NCI-H345 treated with DMSO at 0.1 percent for 48 hours (cell line): ENCODE measurements around the gene DNAAF2.
"Not testable (repeated sequence)": the region's sequence is repeated elsewhere in the genome, so short reads cannot be mapped to it uniquely, and the experiment has no call there.

Experiments
- DNase-seq: peaks from one replicate; lab custom pipeline; 2025; ENCODE audit not compliant: unreplicated experiment; lab: John Stamatoyannopoulos, UW

DNAAF2 gene

DNA sequence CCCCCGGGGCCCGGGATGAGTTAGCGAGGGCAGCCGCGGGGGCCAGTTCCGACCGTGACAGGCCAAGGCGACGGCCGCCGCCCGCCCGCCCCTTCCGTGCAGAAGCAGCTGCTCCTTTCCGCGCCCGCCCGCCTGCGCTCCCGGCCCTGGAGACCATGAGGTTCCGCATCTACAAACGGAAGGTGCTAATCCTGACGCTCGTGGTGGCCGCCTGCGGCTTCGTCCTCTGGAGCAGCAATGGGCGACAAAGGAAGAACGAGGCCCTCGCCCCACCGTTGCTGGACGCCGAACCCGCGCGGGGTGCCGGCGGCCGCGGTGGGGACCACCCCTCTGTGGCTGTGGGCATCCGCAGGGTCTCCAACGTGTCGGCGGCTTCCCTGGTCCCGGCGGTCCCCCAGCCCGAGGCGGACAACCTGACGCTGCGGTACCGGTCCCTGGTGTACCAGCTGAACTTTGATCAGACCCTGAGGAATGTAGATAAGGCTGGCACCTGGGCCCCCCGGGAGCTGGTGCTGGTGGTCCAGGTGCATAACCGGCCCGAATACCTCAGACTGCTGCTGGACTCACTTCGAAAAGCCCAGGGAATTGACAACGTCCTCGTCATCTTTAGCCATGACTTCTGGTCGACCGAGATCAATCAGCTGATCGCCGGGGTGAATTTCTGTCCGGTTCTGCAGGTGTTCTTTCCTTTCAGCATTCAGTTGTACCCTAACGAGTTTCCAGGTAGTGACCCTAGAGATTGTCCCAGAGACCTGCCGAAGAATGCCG, 13.7 kb downstream of the DNAAF2 start:
- peak; percentile 47 for DNase-seq

DNA sequence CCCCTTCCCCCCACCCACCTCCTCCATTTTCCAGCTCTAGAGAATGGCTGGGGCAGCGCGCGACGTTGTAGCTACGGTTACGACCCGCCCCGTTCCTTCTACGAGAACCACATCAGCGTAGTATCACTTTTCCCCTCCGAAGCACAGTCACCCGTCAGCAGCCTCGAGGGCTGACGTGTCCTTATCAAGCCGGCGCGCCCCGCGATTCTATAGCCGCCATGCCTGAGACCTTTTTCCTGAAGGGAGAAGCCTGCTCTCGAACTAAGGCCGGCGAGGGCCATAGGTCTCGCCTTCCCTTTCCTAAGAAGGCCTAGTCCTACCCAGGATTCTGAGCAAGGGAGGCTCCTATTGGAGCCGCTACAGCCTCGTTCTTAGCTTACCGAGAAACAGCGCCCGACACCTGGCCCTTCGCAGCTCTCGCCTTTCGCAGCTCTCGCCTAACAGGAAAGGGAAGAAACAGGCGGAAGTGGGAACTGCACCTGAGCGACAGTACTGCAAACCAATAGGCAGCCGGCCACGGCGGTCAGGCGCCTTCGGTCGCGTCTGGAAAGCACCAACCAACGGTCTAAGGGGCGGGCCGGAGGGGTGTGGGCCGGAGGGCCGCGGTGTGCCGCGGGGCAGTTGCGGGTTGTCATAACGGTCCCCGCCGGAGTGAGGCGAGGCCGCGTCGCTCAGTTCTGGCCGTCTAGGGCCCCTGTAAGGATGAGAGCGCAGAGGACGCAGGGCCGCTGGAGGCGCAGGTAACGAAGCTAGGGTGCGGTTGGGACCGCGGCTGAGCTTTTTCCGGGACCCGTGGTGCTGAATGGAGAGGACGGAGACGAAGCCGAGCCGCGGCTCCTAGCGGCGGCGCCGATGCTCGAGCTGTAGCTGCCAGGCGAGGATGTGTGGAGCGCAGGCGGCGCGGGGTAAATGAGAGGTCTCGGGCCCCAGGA, 14.6 kb downstream of the DNAAF2 start, which contains the start of the genes MGAT2 and RPL36AL:
TSS of gene MGAT2 (plus strand) at position 618 of the 932 bp plus-strand sequence. CDS start 470 bp downstream, outside the sequence.
TSS of gene RPL36AL (minus strand) at position 445 of the 932 bp plus-strand sequence. CDS start 1,522 bp downstream, outside the sequence.
- DNase-seq, result peak; percentile 96

DNA sequence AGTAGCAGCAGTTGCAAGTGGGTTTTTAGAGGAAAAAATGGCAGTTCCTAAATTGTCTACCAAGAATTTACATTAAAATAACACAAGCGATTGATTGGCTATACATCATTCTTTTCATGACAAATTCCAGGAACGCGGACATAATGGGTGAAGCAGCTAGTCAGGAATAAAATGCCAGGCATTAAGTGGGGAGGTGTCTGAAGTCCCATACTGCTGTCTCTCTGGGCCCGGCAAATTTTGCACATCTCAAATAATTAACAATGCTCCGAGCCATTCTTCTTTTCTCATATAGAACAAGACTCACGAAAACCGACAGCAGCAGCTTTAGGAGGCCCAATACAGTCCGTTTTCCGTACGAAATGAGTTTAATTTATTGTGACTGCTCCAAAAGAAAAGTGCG, 15.3 kb downstream of the DNAAF2 start:
- no peak for DNase-seq

DNA sequence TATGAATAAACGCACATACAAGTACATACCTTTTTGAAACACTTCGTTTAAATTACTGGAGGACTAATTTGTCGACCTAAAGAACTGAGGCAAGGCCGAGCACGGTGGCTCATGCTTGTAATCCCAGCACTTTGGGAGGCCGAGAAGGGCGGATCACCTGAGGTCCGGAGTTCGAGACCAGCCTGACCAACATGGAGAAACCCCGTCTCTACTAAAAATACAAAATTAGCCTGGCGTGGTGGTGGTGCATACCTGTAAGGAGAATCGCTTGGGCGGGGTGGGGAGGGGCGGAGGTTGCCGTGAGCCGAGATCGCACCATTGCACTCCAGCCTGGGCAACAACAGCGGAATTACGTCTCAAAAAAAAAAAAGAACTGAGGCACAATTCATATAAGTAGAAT, 15.8 kb downstream of the DNAAF2 start:
- not testable (repeated sequence) for DNase-seq

DNA sequence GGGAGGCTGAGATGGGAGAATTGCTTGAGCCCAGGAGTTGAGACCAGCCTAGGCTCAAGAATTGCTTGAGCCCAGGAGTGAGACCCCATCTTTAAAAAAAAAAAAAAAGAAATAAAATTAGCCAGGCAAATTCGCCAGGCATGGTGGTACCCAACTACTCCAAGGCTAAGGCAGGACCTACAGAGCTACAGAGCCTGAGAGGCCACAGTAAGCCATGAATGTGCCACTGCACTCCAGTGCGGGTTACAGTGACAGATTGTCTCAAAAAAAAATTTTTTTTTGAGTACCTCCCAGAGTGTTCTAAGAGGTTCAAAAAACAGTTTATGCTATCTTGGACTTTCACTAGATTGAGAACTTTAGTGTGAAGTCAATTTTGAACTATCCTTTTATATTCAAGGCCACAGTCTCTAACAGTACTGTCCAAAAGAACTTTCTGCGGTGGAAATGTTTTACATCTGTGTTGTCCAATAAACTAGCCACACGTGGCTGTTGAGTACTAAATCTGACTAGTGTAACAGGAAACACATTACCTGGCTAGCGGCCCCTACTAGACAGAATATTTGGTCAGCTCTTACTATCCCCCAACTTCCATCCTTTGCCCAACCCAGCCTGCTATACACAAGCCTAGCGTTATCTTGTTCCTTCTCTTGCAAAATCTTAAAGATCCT, 17.1 kb downstream of the DNAAF2 start:
- DNase-seq, result no peak

DNA sequence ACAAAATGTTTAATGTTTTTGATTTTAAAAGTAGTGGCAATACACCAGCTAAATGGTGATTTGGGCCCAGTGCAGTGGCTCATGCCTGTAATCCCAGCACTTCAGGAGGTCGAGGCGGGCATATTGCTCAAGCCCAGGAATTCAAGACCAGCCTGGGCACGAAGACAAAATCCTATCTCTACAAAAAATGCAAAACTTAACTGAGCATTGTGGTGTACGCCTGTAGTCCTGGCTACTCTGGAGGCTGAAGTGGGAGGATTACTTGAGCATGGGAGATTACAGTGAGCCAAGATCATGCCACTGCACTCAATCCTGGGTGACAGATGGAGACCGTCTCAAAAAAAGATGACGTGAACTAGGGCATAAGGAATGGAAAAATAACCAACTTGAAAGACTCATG, 19.3 kb downstream of the DNAAF2 start:
- DNase-seq, result no peak

DNA sequence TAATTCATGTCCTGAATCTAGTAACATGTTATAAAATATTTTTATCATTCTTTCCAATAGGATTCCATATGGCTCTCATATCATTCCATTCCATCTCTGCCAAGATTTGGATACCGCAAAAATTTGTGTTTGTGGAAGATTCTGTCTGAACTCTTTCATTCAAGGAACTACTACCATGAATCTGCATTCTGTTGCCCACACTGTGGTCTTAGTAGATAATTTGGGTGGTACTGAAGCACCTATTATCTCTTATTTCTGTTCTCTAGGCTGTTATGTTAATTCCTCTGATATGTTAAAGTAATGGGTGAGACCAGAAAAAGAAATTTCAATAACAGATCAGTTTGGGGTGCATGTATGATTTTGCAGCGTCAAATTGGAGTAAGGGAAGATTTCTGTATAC, 20.8 kb downstream of the DNAAF2 start:
- no peak for DNase-seq

DNA sequence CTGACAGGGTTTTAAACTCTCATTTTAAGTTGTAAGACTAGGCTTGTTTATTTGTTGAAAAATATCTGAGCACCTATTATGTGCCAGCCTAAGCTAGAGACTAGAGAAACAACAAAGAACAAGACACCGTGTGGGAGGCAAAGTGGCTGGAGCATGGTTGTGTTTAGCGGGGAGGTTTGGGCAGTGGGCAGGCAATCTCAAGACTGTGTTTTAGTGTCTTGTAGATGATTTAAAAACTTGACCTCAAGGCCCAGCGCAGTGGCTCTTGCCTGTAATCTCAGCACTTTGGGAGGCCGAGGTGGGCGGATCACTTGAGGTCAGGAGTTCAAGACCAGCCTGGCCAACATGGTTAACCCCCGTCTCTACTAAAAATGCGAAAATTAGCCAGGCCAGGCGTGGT, 22.4 kb downstream of the DNAAF2 start:
- no peak for DNase-seq

DNA sequence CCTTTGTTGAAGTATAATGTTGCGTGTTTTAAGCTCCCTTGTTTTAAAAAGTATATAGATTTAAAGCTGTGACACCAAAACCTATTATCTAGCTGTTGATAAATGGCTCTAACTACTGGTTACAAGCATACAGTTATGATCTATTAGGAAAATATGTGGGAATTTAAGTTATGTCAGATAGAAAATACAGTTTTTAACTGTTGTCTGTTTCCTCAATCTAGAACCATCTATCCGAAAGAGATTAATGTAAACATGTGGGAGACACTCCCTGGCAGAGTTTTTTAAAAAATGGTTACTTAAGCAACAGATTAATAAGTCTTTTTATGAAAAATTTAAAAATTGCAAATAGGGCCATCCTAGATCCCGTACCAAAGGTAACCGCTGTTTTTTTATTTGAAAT, 22.8 kb downstream of the DNAAF2 start:
- no peak for DNase-seq

DNA sequence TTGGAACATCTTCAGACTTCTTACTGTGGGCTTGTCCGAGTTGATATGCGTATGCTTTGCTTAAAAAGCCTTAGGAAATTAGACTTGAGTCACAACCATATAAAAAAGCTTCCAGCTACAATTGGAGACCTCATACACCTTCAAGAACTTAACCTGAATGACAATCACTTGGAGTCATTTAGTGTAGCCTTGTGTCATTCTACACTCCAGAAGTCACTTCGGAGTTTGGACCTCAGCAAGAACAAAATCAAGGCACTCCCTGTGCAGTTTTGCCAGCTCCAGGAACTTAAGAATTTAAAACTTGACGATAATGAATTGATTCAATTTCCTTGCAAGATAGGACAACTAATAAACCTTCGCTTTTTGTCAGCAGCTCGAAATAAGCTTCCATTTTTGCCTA, 27.5 kb downstream of the DNAAF2 start:
- no peak for DNase-seq

DNA sequence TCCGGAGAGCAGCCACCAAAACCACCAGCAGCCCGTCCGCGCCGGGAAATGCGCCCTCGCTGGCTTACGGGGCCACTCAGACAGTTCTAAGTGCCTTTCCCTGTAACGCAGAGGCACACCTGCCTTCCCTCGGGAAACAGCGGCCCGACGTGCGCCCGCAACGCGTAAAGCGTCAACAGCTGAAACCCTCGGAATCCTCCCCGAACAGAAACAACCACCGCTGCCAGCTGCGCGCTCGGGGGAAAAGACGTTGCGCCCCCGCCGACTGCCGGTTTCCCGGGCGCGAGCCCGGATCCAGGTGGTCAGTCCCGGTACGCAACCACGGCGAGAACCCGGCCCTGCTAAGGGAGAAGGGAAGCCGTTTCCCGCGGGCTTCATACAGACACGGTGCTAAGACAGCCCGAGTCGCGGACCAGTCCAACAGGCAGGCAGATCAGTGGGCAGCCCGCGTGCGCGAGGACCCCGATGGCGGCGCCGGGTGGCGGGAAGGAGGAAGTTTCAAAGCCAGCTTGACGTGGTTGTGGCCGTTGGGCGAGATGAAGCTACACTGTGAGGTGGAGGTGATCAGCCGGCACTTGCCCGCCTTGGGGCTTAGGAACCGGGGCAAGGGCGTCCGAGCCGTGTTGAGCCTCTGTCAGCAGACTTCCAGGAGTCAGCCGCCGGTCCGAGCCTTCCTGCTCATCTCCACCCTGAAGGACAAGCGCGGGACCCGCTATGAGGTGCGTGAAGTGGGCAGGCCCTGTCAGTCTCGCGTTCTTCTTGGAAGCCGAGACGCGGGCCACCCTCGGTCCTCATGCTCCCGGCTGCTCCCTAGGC, 36.4 kb downstream of the DNAAF2 start, which contains the start of gene LRR1:
TSS of gene LRR1 (plus strand) at position 456 of the 816 bp plus-strand sequence. CDS start at position 537, 81 bp downstream.
- DNase-seq, result peak; percentile 80

DNA sequence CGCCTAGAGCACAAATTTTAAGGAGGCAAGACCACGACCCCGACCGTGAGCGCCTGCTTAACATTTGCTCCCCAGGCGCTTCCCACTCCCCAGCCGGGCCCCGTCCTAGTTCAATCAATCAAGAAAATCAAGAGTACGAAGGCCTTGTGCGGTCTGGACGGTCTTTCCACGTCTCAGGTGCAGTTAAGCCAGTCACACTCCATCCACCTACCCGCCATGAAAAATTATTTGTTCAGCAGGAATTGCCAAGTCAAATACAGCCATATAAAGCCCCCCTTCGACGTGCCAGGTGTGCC, 36.9 kb downstream of the DNAAF2 start:
- no peak for DNase-seq

DNA sequence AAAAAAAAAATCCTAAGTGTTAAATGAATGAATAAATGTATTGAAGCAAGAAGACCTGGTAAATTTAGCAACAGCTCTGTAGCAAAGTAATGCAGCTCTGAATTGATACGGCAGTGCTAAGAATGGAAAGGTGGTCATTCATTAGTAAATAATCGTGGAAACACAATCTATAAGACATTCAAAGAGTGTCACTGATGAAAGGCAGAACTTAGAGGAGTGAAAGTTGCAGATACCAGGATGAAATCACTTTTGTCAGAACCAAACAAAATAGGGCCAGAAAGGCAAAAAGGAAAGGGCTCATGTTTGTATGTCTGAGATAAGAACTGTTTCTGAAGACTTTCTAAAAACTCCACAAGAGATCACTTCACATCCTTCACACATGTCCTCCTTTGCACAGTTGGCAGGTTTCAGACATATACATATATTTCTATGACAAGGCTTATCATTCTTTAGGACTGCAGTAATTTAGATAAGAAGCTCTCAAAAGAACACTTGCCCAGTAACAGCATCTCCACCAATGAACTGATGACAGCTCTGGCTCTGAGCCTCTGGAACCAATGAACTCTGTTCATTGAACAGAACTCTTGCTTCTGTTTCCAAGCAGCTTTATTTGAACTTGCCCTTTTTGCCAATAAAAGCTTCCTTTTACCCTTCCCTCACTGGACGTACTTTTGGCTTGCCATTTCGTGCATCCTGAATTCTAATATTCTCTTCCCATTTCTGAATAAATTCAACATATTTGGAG, 40.5 kb downstream of the DNAAF2 start:
- DNase-seq, result no peak

DNA sequence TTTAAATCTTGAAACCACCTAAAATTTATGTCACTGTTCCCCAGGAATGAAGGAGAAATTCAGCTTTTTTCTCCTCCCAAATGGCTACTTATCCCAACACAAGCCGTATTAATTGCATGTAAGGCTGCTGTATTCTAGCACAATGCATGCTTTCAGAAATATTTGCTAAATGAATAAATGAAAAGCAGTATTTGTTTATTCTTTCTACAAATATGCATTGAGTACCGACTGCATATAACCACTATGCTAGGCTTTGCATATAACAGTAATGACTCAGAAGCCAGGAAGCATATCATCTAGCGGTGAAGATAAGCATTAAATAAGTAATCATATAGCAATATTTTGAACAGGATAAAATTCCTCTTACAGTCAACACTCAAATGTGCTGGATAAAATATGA, 42.0 kb downstream of the DNAAF2 start:
- DNase-seq, result no peak

DNA sequence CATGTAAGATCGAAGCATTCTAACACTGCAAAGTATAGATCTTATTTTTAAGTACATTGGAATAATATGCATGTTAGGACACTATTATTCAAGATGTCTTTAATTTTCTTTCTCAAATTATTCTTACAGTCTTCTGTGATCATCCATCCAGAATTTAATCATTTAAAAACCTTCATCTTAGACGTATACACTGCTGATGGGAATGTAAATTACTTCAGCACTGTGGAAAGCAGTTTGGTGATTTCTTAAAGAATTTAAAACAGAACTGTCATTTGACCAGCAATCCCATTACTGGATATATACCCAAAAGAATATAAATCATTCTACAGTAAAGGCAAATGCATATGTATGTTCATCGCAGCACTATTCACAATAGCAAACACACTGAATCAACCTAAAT, 45.7 kb downstream of the DNAAF2 start:
- DNase-seq, result no peak

DNA sequence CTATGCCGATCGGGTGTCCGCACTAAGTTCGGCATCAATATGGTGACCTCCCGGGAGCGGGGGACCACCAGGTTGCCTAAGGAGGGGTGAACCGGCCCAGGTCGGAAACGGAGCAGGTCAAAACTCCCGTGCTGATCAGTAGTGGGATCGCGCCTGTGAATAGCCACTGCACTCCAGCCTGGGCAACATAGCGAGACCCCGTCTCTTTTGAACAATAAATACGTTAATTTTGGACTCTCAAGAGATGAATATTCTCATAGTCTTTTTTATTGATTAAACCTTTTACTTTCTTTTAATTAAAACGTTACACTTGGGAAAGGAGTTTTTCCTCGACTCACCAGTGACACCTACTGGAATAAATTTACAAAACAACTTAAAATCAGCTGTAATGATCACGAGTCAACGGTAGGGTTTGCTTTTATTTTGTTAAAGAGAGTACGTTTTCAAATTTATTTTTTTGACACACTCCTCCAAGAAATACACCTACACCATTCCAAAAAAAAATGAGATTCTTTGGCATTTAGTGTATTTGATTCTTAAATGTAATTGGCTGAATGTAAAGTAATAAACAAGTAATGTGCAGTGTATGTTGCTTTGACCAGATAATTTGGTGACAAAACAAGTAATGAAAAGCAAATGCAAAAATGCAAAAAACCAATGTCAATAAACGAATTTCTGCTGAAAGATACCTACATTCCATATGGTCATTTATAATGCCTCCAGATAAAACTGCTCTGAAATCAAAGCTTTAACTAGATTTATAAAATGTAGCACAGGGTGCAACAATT, 48.2 kb downstream of the DNAAF2 start:
- peak; percentile 78 for DNase-seq

DNA sequence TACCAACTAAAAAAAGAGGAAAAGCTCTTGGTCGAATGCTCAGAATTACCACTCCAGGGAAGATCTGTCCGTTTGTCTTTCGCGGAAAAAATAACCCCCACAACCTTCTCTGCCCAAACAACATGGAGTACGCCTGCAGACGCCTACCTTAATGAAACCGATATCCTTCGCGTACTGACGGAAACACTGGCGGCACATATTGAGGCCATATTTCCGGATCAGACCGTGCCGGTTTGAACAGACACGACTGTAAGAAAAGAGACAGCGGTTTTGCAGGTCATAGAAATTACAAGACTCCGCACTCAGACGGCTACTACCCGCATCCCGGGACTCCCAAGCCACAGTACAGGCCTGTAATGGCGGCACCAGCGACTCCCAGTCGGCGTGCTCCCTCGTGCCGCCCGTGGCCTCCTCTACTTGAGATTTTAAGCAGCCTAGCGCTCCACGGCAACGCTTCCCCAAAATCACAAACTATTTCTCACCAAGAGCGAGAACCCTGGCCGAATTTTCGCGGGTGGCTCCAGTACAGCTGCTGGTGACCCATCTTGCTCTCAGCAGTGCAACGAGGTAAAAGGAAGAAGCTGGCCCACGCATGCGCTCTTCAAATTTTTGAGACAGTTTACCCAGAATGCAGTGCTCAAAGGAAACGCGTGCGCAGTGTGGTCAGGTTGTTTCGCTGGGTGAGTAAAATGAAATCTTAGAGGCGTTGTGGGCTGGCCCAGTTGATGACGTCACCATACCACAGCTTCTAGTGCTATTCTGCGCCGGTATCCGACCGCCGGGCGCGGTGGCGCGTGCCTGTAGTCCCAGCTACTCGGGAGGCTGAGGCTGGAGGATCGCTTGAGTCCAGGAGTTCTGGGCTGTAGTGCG, 49.0 kb downstream of the DNAAF2 start, which contains the start of gene RPS29:
TSS of gene RPS29 (minus strand) at position 578 of the 870 bp plus-strand sequence. CDS start at position 544, 34 bp downstream.
- DNase-seq, result peak; percentile 98
